CD4-positive, alpha-beta T cell (primary cell): Measurements from ENCODE around the gene TSPAN15. TPM values are rescaled to one million over a fixed set of nuclear protein-coding genes. Genes with fewer than 3 reads are reported as not detected.

Source experiments
- ATAC-seq: fragments of 200-7000 bp; cut with Tn5 transposase; one replicate; pipeline ENCODE4 v1.10.0; 2022; ENCODE audit warnings: mild to moderate bottlenecking; ENCODE audit not compliant: poor library complexity
- CTCF ChIA-PET: fragments of 350-600 bp; sonication (Branson Sonifier 250); formaldehyde crosslinking; loops from one replicate; lab custom pipeline; 2021; ENCODE audit warnings: antibody characterized with exemption, inconsistent platforms; lab: Charles Lee
- POLR2A ChIA-PET: fragments of 350-600 bp; sonication (Branson Sonifier 250); formaldehyde crosslinking; loops from one replicate; lab custom pipeline; 2021; ENCODE audit warnings: antibody characterized with exemption, inconsistent platforms; lab: Charles Lee
- DNase-seq, 14 experiments: peaks; one replicate each; pipeline ENCODE4 v3.0.0-alpha.2; 2013 to 2020; ENCODE audit warnings: mixed read lengths in 2 of 14
- H3K27ac ChIP-seq, 2 donors: one replicate each; pipeline versions ENCODE4 v1.5.1 to v1.7.0; 2013; ENCODE audit warnings: low read length in 2 of 2, low read depth in 1 of 2, mild to moderate bottlenecking in 1 of 2
- H3K27me3 ChIP-seq, 2 experiments: 1 replicate in 1 of 2; 2 replicates in 1 of 2; pipeline versions ENCODE4 v1.6.1 to v1.7.0; 2013; ENCODE audit warnings: low read length in 2 of 2, control low read depth in 1 of 2, mild to moderate bottlenecking in 1 of 2, moderate library complexity in 1 of 2; ENCODE audit not compliant: insufficient read depth in 2 of 2, control insufficient read depth in 1 of 2
- H3K36me3 ChIP-seq: one replicate; pipeline ENCODE4 v1.6.1; 2013; ENCODE audit warnings: low read length, control low read depth; ENCODE audit not compliant: insufficient read depth
- H3K4me1 ChIP-seq: one replicate; pipeline ENCODE4 v1.6.1; 2013; ENCODE audit warnings: low read length, control low read depth; ENCODE audit not compliant: insufficient read depth
- H3K4me3 ChIP-seq: one replicate; pipeline ENCODE4 v1.5.1; 2013; ENCODE audit warnings: mild to moderate bottlenecking, low read length, moderate library complexity
- H3K9me3 ChIP-seq, 2 experiments: 1 replicate in 1 of 2; 2 replicates in 1 of 2; pipeline versions ENCODE4 v1.6.1 to v1.7.0; 2013; ENCODE audit warnings: low read length in 2 of 2, mild to moderate bottlenecking in 2 of 2, control low read depth in 1 of 2, moderate library complexity in 1 of 2; ENCODE audit not compliant: control insufficient read depth in 1 of 2, insufficient read depth in 1 of 2
- H3K27ac Mint-ChIP-seq: one replicate; pipeline ENCODE4 v1.8.0; 2020; ENCODE audit warnings: mixed read lengths
- H3K27me3 Mint-ChIP-seq: one replicate; pipeline ENCODE4 v1.8.0; 2021; ENCODE audit warnings: mixed read lengths
- H3K36me3 Mint-ChIP-seq: one replicate; pipeline ENCODE4 v1.8.0; 2021; ENCODE audit warnings: low read depth, mixed read lengths
- H3K4me1 Mint-ChIP-seq: one replicate; pipeline ENCODE4 v1.8.0; 2021; ENCODE audit warnings: low read depth, mixed read lengths
- H3K4me3 Mint-ChIP-seq: one replicate; pipeline ENCODE4 v1.8.0; 2020; ENCODE audit warnings: mild to moderate bottlenecking, mixed read lengths
- H3K9me3 Mint-ChIP-seq: one replicate; pipeline ENCODE4 v1.8.0; 2020; ENCODE audit warnings: mixed read lengths
- CTCF ChIP-seq: fragments of 200-600 bp; IDR thresholded peaks from one replicate; pipeline ENCODE4 v1.8.0; 2022; ENCODE audit warnings: antibody characterized with exemption, mild to moderate bottlenecking
- intact Hi-C, 2 experiments: fragments of 100-400 bp; cut with DNase I in 1 of 2; cut with micrococcal nuclease in 1 of 2; formaldehyde crosslinking; loops; one replicate each; pipeline versions ENCODE4 v1.15.1 to v1.9.0; 2023 to 2025; cut with DNase I, micrococcal nuclease
- total RNA-seq, 174 experiments: library from RNA in 2 of 174; stranded (reverse) in 2 of 174; gene quantifications; one replicate each; pipeline ENCODE4 v1.2.3 and lab custom pipeline; 2021 to 2026

Gene TSPAN15
- total RNA-seq, 2 experiments from 2014 or later: 2.2 to 2.5 TPM

DNA sequence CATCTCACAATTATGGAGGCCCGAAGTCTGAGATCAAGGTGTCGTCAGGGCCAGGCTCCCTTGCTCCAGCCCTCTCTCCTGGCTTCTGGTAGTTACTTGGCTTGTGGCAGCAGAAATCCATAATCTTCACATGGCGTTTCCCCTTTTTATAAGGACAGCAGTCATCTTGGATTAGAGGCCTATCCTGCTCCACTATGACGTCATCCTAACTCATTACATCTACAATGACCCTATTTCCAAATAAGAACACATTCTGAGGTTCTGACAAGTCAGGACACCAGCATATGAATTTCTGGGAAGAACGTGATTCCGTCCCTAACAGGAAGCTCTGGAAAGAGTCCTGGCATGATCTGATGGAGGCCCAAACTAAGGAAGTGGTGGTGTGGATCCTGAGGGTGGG is 86.2 kb downstream of the TSPAN15 start:
- Mint-ChIP-seq H3K4me3 (no peak overlapping the region), H3K4me1 (no peaks in the 10 kb centered on the region), H3K36me3 (no peaks in the 10 kb centered on the region), H3K27me3 (peaks cover 14% of the 10 kb centered on the region), H3K27ac (no peak overlapping the region), H3K9me3 (peaks cover 8% of the 10 kb centered on the region)
- Histone ChIP-seq H3K27ac (no peak overlapping the region), H3K9me3 (peaks cover 0 to 10% of the 10 kb centered on the region in 2 experiments), H3K27me3 (peaks cover 0 to 3% of the 10 kb centered on the region in 2 experiments), H3K4me1 (no peaks in the 10 kb centered on the region), H3K36me3 (no peaks in the 10 kb centered on the region), H3K4me3 (no peak overlapping the region)
- ATAC-seq (no peak), DNase-seq (no peak)
- TF ChIP-seq CTCF: no peak
- CTCF ChIA-PET: no interaction called here
- intact Hi-C loops: no loop called here
- POLR2A ChIA-PET: no interaction called here

DNA sequence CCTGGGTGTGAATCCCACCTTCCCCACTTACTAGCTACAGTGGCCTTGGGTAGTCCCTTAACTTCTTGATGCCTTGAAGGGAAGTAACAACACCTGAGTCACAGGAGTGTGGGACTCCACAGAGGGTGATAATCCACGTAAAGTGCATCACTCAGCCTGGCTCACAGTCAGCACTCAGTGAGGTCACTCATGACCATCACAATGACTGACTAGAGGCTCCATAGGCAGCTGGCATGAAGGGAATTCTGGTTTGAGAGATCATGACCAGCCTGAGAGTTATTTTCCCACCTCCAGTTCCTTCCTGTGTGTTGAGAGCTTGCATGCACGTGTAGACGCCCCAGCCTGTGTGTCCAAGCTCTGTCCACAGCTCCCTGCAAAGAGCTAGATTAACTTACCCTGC is 87.2 kb downstream of the TSPAN15 start:
- CTCF ChIA-PET: no interaction called here
- no peak for TF ChIP-seq CTCF
- H3K27ac Mint-ChIP-seq: no peak overlapping the region

GRCh38 chr10:69541463-69541862 is 90.2 kb downstream of the TSPAN15 start:
- DNase-seq (no peak), ATAC-seq (no peak)
- Histone ChIP-seq H3K27me3 (peaks cover 0 to 5% of the 10 kb centered on the region in 2 experiments), H3K4me3 (no peak overlapping the region), H3K36me3 (no peaks in the 10 kb centered on the region), H3K27ac (no peak overlapping the region), H3K9me3 (peaks cover 0 to 10% of the 10 kb centered on the region in 2 experiments), H3K4me1 (no peaks in the 10 kb centered on the region)
- H3K27me3 Mint-ChIP-seq: peaks cover 16% of the 10 kb centered on the region
- CTCF ChIA-PET: no interaction called here
- H3K4me1 Mint-ChIP-seq: no peaks in the 10 kb centered on the region
- no peak overlapping the region for H3K4me3 Mint-ChIP-seq
- peaks cover 8% of the 10 kb centered on the region for H3K9me3 Mint-ChIP-seq
- intact Hi-C loops: no loop called here
- no peaks in the 10 kb centered on the region for H3K36me3 Mint-ChIP-seq
- TF ChIP-seq CTCF: no peak
- POLR2A ChIA-PET: no interaction called here
- no peak overlapping the region for H3K27ac Mint-ChIP-seq

More for the DNA sequence above, 87.2 kb downstream of the TSPAN15 start:
- Histone ChIP-seq H3K4me1 (no peaks in the 10 kb centered on the region), H3K27ac (no peak overlapping the region), H3K27me3 (peaks cover 0 to 3% of the 10 kb centered on the region in 2 experiments), H3K4me3 (no peak overlapping the region), H3K36me3 (no peaks in the 10 kb centered on the region), H3K9me3 (peaks cover 0 to 10% of the 10 kb centered on the region in 2 experiments)
- H3K4me3 Mint-ChIP-seq: no peak overlapping the region
- H3K36me3 Mint-ChIP-seq: no peaks in the 10 kb centered on the region
- H3K27me3 Mint-ChIP-seq: peaks cover 10% of the 10 kb centered on the region
- no peaks in the 10 kb centered on the region for H3K4me1 Mint-ChIP-seq
- DNase-seq (no peak), ATAC-seq (no peak)
- peaks cover 6% of the 10 kb centered on the region for H3K9me3 Mint-ChIP-seq
- POLR2A ChIA-PET: no interaction called here
- intact Hi-C loops: no loop called here
